ENCODE measurements around the gene MAN2A2. TPM values are rescaled to one million over a fixed set of nuclear protein-coding genes. Genes with fewer than 3 reads are reported as not detected.

MAN2A2 gene
- total RNA-seq, 1 donor = 15.1 TPM

DNA sequence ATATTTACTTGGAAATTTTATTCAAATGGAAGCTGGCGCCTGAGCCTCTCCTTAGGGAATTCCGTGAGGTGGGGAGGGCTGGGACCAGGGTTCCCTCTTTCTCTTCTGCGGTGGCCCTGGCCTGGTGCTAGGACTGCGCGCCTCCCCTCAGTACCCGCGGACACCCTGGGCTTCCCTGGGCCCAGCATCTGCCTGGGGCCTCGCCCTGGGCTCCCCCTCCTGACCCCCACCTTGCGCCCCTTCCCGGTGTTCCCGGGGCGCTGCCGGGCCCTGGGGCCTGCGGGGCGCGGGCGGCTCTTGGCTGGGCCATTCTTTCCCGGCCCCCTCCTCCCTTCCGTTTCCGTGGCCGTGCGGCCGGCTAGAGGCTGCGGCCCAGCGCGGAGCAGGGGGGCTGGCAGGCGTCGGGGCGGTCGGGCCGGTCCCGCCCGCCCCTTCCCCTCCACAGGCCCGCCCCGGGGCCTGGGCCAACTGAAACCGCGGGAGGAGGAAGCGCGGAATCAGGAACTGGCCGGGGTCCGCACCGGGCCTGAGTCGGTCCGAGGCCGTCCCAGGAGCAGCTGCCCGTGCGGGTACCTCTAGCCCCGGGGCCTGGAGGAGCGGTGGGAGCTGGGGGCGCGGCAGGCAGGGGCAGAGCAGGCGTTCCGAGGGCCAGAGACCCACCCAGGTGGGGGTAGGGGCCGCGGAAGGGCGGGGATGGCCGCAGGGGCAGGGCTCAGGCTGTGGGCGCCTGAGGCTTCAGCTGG, 19.0 kb upstream of the MAN2A2 start, which contains the start of gene FES:
FES (plus strand) TSS at position 529 of the 743 bp plus-strand sequence. CDS start 542 bp downstream, outside the sequence.
- peak; percentile 66 for DNase-seq (ENCODE audit: low read depth)
- peak within 1 kb of the TSS; percentile 62 for H3K4me3 ChIP-seq (ENCODE audit: low read depth, low read length)
- TF ChIP-seq, protein P1, sequence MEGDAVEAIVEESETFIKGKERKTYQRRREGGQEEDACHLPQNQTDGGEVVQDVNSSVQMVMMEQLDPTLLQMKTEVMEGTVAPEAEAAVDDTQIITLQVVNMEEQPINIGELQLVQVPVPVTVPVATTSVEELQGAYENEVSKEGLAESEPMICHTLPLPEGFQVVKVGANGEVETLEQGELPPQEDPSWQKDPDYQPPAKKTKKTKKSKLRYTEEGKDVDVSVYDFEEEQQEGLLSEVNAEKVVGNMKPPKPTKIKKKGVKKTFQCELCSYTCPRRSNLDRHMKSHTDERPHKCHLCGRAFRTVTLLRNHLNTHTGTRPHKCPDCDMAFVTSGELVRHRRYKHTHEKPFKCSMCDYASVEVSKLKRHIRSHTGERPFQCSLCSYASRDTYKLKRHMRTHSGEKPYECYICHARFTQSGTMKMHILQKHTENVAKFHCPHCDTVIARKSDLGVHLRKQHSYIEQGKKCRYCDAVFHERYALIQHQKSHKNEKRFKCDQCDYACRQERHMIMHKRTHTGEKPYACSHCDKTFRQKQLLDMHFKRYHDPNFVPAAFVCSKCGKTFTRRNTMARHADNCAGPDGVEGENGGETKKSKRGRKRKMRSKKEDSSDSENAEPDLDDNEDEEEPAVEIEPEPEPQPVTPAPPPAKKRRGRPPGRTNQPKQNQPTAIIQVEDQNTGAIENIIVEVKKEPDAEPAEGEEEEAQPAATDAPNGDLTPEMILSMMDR (IDR thresholded peaks at IDR 0.05; ENCODE audit: insufficient read depth, low read depth, low read length) = no peak

DNA sequence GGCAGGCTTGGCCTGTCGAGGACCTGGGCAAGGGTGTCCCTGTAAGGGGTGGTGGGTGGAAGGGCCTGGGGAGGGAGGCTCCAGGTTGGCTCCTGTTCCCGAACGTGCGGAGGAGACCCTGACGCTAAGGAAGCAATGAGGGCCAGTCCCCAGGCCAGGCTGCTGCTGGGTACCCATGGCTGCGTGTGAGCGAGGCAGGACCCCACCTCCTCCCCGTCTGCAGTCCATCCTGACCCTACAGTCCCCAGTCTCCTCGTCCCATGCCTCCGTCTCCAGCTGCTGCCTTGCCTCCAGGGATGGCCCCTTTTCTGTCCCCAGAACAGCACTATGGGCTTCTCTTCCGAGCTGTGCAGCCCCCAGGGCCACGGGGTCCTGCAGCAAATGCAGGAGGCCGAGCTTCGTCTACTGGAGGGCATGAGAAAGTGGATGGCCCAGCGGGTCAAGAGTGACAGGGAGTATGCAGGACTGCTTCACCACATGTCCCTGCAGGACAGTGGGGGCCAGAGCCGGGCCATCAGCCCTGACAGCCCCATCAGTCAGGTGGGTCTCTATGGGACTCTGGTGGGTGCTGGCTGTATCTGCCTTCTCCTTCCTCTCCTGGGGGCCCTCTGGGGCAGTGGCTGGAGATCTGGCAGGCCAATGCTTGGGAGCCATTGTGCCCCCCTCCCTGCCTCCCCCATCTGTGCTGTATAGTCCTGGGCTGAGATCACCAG, 18.2 kb upstream of the MAN2A2 start:
- TF ChIP-seq, protein P1 (IDR thresholded peaks at IDR 0.05; ENCODE audit: insufficient read depth, low read depth, low read length) = no peak

DNA sequence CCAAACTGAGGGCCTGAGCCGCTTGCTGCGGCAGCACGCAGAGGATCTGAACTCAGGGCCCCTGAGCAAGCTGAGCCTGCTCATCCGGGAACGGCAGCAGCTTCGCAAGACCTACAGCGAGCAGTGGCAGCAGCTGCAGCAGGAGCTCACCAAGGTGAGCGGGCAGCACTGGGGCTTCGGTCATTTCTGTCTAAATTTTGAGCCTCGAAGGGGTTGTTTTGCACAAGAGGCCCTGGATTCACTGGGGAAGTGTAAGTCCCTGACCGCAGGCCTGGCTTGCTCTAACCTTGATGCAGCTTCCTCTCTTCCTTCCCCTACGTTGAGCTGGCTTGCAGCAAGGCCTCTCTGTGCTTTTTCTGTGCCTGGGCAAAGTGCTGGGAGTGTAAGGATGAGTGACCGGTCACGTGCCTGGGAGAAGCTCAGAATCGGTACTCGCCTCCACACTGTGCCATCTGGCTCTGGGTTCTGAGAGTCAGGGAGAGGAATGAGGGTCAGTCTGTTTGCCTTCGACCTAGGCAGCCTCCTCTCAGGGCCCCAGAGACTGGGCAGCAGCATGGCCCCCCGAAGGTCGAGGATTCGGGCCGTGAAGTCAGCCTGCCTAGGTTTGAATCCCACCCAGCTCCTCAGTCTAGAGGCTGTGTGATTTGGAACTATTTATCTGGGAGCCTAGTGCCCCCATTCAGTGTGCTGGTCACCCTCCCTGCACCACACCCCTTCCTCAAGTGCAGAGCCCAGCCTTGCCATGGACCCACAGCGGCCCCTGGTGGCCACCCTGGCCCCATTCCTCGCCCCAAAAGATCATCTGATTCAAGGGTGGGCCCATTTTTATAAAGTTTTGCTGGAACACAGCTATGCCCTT, 17.4 kb upstream of the MAN2A2 start:
- no peak overlapping the region for H3K4me3 ChIP-seq (ENCODE audit: low read depth, low read length)
- TF ChIP-seq, protein P1 (IDR thresholded peaks at IDR 0.05; ENCODE audit: insufficient read depth, low read depth, low read length) = peak; percentile 98
- DNase-seq (ENCODE audit: low read depth) = peak; percentile 70

More for the DNA sequence above, 18.2 kb upstream of the MAN2A2 start:
- DNase-seq (ENCODE audit: low read depth) = no peak
- H3K4me3 ChIP-seq (ENCODE audit: low read depth, low read length) = peak overlapping the region; percentile 62

DNA sequence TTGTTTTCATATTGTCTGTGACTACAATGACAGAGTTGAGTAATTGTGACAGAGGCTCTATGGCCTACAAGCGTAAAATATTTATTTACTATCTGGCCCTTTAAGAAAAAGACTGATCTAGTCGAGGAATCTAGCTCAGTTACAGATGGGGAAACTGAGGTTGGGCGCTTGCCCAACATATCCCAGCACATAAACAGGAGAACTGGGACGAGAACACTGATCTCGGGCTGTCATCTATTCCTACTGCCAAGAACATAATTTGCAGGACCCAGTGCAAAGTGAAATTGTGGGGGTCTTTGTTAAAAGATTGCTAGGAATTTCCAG, 16.8 kb upstream of the MAN2A2 start:
- H3K4me3 ChIP-seq (ENCODE audit: low read depth, low read length) = no peak overlapping the region
- TF ChIP-seq, protein P1 (IDR thresholded peaks at IDR 0.05; ENCODE audit: insufficient read depth, low read depth, low read length) = no peak
- no peak for DNase-seq (ENCODE audit: low read depth)

DNA sequence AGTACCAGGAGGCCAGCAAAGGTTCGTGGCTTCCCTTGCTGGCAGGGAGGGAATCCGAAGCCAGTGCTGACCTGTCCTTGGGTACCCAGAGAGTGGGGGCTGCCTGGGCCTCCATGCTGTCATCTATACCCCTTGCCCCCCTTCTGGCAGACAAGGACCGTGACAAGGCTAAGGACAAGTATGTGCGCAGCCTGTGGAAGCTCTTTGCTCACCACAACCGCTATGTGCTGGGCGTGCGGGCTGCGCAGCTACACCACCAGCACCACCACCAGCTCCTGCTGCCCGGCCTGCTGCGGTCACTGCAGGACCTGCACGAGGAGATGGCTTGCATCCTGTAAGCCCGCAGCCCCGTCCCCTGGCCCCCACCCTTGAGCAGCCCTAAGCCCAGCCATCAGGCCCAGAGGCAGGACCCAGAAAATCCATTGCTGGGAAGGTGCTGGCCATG, 16.0 kb upstream of the MAN2A2 start:
- H3K4me3 ChIP-seq (ENCODE audit: low read depth, low read length) = no peak overlapping the region
- TF ChIP-seq, protein P1 (IDR thresholded peaks at IDR 0.05; ENCODE audit: insufficient read depth, low read depth, low read length) = no peak
- no peak for DNase-seq (ENCODE audit: low read depth)

DNA sequence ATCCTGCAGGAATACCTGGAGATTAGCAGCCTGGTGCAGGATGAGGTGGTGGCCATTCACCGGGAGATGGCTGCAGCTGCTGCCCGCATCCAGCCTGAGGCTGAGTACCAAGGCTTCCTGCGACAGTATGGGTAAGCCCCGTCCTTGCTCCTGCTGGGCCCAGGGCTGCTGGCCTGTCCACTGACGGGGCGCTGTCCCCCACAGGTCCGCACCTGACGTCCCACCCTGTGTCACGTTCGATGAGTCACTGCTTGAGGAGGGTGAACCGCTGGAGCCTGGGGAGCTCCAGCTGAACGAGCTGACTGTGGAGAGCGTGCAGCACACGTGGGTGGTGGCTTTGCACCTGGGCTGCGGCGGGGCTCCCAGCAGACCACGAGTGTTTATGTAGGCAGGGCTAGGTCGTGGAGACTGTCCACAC, 13.8 kb upstream of the MAN2A2 start:
- H3K4me3 ChIP-seq (ENCODE audit: low read depth, low read length) = no peak overlapping the region
- no peak for DNase-seq (ENCODE audit: low read depth)
- TF ChIP-seq, protein P1 (IDR thresholded peaks at IDR 0.05; ENCODE audit: insufficient read depth, low read depth, low read length) = no peak

Data from fibroblast of villous mesenchyme (primary cell).